PC-3 (cell line): ENCODE results near the gene PFN4. TPM values are rescaled to one million over a fixed set of nuclear protein-coding genes. Genes with fewer than 3 reads are reported as not detected.

Source experiments
- ATAC-seq: fragments of 200-7000 bp; cut with Tn5 transposase; 2 replicates; pipeline ENCODE4 v1.9.1; 2020; ENCODE audit warnings: mild to moderate bottlenecking, moderate library complexity
- BruUV-seq: library from RNA; stranded (reverse); fragments of 400-500 nt; replicated peaks from 2 replicates; lab custom pipeline; 2021; lab: Mats Ljungman, UMichigan
- CTCF ChIA-PET: fragments of 300-600 bp; sonication (Branson Sonifier 250); formaldehyde crosslinking; loops from one replicate; lab custom pipeline; 2022; ENCODE audit warnings: antibody characterized with exemption; lab: Charles Lee
- POLR2A ChIA-PET: fragments of 300-600 bp; sonication (Branson Sonifier 250); formaldehyde crosslinking; loops from one replicate; lab custom pipeline; 2022; ENCODE audit warnings: antibody characterized with exemption; ENCODE audit not compliant: unreplicated experiment; lab: Charles Lee
- DNase-seq: peaks from one replicate; pipeline ENCODE4 v3.0.0-alpha.2; 2015
- H2AFZ ChIP-seq: fragments of 300-600 bp; sonication (generic); 2 replicates; pipeline ENCODE4 v1.6.0; 2016; ENCODE audit warnings: antibody characterized with exemption, low read length
- H3F3A ChIP-seq: fragments of 300-600 bp; sonication (generic); one replicate; pipeline ENCODE4 v1.6.0; 2017; ENCODE audit warnings: antibody characterized with exemption, low read length, control low read depth, mild to moderate bottlenecking; ENCODE audit not compliant: unreplicated experiment
- H3K27ac ChIP-seq: fragments of 300-600 bp; sonication (generic); 2 replicates; pipeline ENCODE4 v1.5.1; 2016; ENCODE audit warnings: mild to moderate bottlenecking, low read length
- H3K27me3 ChIP-seq: fragments of 300-600 bp; sonication (generic); 2 replicates; pipeline ENCODE4 v1.6.1; 2016; ENCODE audit warnings: low read length, mixed read lengths
- H3K36me3 ChIP-seq: fragments of 300-600 bp; sonication (generic); 2 replicates; pipeline ENCODE4 v1.6.1; 2016; ENCODE audit warnings: low read depth, mixed run types, low read length, mixed read lengths
- H3K4me1 ChIP-seq: fragments of 300-600 bp; sonication (generic); 2 replicates; pipeline ENCODE4 v1.5.1; 2016; ENCODE audit warnings: low read length; ENCODE audit not compliant: insufficient read depth
- H3K4me2 ChIP-seq: fragments of 300-600 bp; sonication (generic); 2 replicates; pipeline ENCODE4 v1.6.0; 2016; ENCODE audit warnings: low read length
- H3K4me3 ChIP-seq: fragments of 300-600 bp; sonication (generic); 2 replicates; pipeline ENCODE4 v1.5.1; 2016; ENCODE audit warnings: mild to moderate bottlenecking, low read length, mixed read lengths
- H3K79me2 ChIP-seq: fragments of 300-600 bp; sonication (generic); 2 replicates; pipeline ENCODE4 v1.6.1; 2017; ENCODE audit warnings: low read length, mixed read lengths
- H3K9ac ChIP-seq: fragments of 300-600 bp; sonication (generic); 2 replicates; pipeline ENCODE4 v1.6.0; 2016; ENCODE audit warnings: mild to moderate bottlenecking, low read length
- H3K9me2 ChIP-seq: fragments of 300-600 bp; sonication (generic); replicated peaks from 2 replicates; pipeline ENCODE4 v1.6.1; 2016; ENCODE audit warnings: mixed run types, low read length, mixed read lengths
- H3K9me3 ChIP-seq: fragments of 300-600 bp; sonication (generic); 2 replicates; pipeline ENCODE4 v1.6.1; 2016; ENCODE audit warnings: low read length, mixed read lengths
- H4K20me1 ChIP-seq: fragments of 300-600 bp; sonication (generic); 2 replicates; pipeline ENCODE4 v1.6.1; 2016; ENCODE audit warnings: low read length, mixed read lengths
- EZH2 ChIP-seq: fragments of 300-600 bp; sonication (generic); IDR thresholded peaks from one replicate; pipeline ENCODE4 v1.6.1; 2017; ENCODE audit warnings: antibody characterized with exemption, mild to moderate bottlenecking, low read length; ENCODE audit not compliant: unreplicated experiment
- EZH2phosphoT487 ChIP-seq: fragments of 300-600 bp; sonication (generic); IDR thresholded peaks from 2 replicates; pipeline ENCODE4 v1.6.1; 2018; ENCODE audit warnings: mild to moderate bottlenecking, antibody characterized with exemption, low read length, borderline replicate concordance
- intact Hi-C: fragments of 100-400 bp; cut with micrococcal nuclease; formaldehyde crosslinking; loops from 2 replicates; pipeline ENCODE4 v1.9.0; 2023
- total RNA-seq: library from RNA; depleted of rRNA; stranded (reverse); fragments of >200 nt; gene quantifications from 2 replicates; pipeline ENCODE4 v1.2.3, GENCODE V29; 2014
- TF ChIP-seq, protein P1 (sequence below): fragments of 300-600 bp; sonication (generic); conservative IDR thresholded peaks from 2 replicates; pipeline ENCODE4 v1.5.1; 2017; ENCODE audit warnings: antibody characterized with exemption, low read depth, mild to moderate bottlenecking, low read length

Gene PFN4
- total RNA-seq, 1 experiment from 2014 or later = 0.44 TPM

DNA sequence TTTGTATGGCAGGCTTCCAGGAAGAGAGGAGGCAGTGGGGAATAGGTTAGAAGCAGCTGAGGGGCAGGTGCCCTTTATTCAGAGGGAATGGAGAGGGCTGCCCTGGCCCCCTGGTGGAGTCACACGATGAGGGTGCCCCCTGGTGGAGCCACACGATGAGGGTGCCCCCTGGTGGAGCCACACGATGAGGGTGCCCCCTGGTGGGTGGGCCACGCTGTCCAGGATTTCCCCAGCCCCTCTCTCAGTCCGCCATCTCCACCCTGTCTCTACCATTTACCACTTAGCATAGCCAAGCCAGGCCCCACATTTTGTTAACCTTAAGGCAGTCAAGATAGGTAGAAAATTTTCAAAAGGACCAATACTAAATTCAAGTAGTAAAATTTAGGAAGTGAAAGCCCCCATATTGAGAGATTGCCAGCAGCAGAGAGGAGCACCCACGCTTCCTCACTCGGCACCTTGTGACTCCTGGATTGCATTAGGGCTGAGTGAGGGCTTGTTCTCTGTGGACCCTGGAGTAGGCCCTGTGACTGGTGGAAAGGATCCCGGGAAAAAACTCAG, 41.4 kb upstream of the PFN4 start:
- CTCF ChIA-PET = no interaction called here
- Histone ChIP-seq H4K20me1 (no peaks in the 10 kb centered on the region), H2AFZ (no peak overlapping the region), H3K27ac (no peak overlapping the region), H3F3A (no peaks in the 10 kb centered on the region), H3K4me2 (no peak overlapping the region), H3K9ac (no peak overlapping the region), H3K4me1 (no peaks in the 10 kb centered on the region), H3K4me3 (no peak overlapping the region), H3K79me2 (no peaks in the 10 kb centered on the region), H3K36me3 (no peaks in the 10 kb centered on the region), H3K9me3 (0 out of 2 replicates have a peak, but pooled peaks cover 5% of the 10 kb centered on the region), H3K9me2 (no peaks in the 10 kb centered on the region), H3K27me3 (no peaks in the 10 kb centered on the region)
- DNase-seq (peak; percentile 30), ATAC-seq (peak; percentile 27; the same call in 1 of the 2 replicates)
- no TSS peak for BruUV-seq
- TF ChIP-seq, protein P1, sequence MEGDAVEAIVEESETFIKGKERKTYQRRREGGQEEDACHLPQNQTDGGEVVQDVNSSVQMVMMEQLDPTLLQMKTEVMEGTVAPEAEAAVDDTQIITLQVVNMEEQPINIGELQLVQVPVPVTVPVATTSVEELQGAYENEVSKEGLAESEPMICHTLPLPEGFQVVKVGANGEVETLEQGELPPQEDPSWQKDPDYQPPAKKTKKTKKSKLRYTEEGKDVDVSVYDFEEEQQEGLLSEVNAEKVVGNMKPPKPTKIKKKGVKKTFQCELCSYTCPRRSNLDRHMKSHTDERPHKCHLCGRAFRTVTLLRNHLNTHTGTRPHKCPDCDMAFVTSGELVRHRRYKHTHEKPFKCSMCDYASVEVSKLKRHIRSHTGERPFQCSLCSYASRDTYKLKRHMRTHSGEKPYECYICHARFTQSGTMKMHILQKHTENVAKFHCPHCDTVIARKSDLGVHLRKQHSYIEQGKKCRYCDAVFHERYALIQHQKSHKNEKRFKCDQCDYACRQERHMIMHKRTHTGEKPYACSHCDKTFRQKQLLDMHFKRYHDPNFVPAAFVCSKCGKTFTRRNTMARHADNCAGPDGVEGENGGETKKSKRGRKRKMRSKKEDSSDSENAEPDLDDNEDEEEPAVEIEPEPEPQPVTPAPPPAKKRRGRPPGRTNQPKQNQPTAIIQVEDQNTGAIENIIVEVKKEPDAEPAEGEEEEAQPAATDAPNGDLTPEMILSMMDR = peak; percentile 91
- TF ChIP-seq EZH2 = no peak
- POLR2A ChIA-PET = no interaction called here
- intact Hi-C loops = no loop called here

DNA sequence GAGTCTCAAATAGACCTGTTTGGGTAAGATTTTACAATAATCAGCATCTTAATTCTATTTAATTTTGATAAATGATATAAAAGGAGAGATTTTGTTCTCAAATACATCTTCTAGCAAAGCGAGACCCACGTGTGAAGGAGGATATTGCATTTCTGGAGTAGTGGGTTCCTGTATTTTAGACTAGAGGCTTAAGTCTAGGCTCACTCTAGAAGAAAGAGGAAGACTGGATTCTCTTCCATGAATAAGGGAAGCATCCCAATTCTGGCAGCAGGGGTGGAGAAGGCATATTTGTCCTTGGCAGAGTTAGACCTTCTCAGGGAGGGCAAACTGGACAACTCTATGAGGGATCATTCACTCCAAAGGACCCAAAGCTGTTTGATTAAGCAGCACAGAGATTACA, 40.5 kb upstream of the PFN4 start:
- ChIA-PET POLR2A (no interaction called here), CTCF (no interaction called here)
- BruUV-seq = no TSS peak
- Histone ChIP-seq H3K9me3 (0 out of 2 replicates have a peak, but pooled peaks cover 5% of the 10 kb centered on the region), H3K4me1 (no peaks in the 10 kb centered on the region), H4K20me1 (no peaks in the 10 kb centered on the region), H3K36me3 (no peaks in the 10 kb centered on the region), H3K4me2 (no peak overlapping the region), H2AFZ (no peak overlapping the region), H3K9ac (no peak overlapping the region), H3K79me2 (no peaks in the 10 kb centered on the region), H3K9me2 (no peaks in the 10 kb centered on the region), H3K27me3 (no peaks in the 10 kb centered on the region), H3K4me3 (no peak overlapping the region), H3K27ac (no peak overlapping the region), H3F3A (no peaks in the 10 kb centered on the region)
- TF ChIP-seq EZH2 (no peak), EZH2phosphoT487 (no peak)
- TF ChIP-seq, protein P1 = no peak
- DNase-seq (no peak), ATAC-seq (no peak)
- intact Hi-C loops = loop anchor here (1.0 kb wide), 1 partner anchor 79 kb away; the partner anchor contains the start of gene TP53I3

DNA sequence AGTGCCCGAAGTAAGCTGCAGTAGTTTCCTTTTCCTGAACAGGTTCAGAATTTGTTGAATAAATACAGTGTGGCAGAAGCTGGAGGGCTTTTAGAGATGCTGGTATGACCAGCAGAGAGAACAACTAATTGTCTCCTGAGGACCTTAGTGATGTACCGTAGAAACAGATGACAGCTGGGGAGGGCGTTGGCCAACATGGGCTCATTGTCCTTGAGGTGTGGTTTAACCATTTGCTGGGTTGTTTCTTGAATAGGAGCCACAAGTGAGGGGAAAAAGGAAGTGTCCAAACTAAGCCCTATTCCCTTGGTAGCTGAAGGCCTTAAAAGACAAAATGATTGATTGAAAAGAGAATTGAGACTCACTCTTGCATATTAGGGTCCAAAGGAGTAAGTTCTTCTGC, 40.1 kb upstream of the PFN4 start:
- intact Hi-C loops = loop anchor here (1.0 kb wide), 1 partner anchor 79 kb away; the partner anchor contains the start of gene TP53I3

More for the DNA sequence above, 40.1 kb upstream of the PFN4 start:
- no peaks in the 10 kb centered on the region for H3K4me1 ChIP-seq
- no peak overlapping the region for H3K9ac ChIP-seq
- H3K9me2 ChIP-seq = no peaks in the 10 kb centered on the region
- no peaks in the 10 kb centered on the region for H3K79me2 ChIP-seq
- CTCF ChIA-PET = no interaction called here
- H2AFZ ChIP-seq = no peak overlapping the region
- DNase-seq = no peak
- H3F3A ChIP-seq = no peaks in the 10 kb centered on the region
- H3K4me2 ChIP-seq = no peak overlapping the region
- no peak overlapping the region for H3K4me3 ChIP-seq
- 0 out of 2 replicates have a peak, but pooled peaks cover 5% of the 10 kb centered on the region for H3K9me3 ChIP-seq
- H3K27me3 ChIP-seq = no peaks in the 10 kb centered on the region
- no peaks in the 10 kb centered on the region for H3K36me3 ChIP-seq
- H3K27ac ChIP-seq = no peak overlapping the region
- POLR2A ChIA-PET = no interaction called here
- no peaks in the 10 kb centered on the region for H4K20me1 ChIP-seq
- no peak for ATAC-seq
- no peak for TF ChIP-seq EZH2
- no peak for TF ChIP-seq EZH2phosphoT487
- TF ChIP-seq, protein P1 = no peak
- BruUV-seq = no TSS peak
